Right forelimb (tissue), 1 donor: ENCODE data around the gene LIM2.

Experiments used
- DNase-seq: peaks from one replicate; pipeline ENCODE4 v3.0.0-alpha.2; 2018

Gene LIM2

DNA sequence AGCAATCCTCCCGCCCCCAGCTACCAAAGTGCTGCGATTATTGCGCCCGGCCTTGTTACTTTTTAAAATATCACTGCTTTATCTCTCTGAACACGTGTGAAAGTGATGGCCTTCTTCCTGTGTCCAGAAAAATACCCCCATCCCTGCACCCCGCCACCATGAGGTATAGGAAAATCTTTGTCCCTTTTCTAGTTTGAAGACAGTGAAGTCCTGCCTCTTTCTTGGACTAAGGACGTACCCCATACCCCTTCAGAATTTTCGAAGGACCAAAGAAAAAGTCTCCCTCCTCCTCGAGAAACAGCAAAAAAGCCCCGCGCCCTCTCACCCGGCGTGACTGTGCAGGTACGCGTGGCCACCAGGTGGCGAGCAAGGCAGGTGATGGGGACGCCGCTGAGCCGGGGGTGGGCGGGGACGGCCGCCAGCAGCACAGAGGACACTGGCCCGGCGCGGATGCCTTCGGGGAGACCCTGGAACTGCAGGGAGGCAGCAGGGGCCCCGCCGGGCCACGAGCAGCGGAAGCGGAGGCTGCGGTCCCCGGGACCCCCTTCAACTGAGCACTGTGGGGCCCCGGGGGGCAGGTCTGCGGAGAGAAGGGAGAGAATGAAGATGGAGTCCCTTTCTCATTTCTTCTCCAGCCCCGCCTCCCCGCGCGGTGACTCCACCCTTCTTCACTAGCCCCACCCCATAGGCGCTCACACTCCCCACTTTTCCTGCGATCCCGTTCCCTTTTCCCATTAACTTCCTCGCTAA is 49.0 kb downstream of the LIM2 start:
- DNase-seq: peak; percentile 90

DNA sequence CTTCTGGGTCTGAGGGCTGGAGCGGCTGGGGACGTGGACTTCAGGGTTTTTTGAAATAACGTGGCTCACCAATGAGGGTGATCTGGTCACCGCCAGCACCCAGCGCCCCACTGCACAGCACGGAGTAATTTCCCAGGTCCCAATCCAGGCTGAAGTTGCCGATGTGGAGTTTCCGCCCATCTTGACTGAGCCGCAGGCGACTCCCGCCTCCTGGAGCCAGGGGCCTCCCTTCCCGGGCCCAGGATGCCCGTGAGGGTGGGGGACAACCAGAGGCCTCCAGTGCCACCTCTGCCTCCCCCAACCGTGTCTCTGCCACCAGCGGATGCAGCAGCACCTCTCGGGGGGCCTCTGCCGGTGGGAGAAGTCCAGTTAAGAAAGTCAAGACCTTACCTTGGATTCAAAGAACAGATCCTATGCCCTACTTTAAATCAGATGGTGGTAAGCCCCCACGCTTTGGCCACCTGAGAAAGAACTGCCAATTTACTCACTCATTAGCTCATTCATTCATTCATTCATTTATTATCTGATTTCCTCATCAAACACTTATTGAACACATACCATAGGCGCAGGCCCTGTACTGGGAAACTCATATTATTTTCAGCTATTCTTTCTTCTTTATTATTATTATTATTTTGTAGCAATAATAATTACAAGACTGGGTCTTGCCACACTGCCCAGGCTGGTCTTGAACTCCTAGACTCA is 49.8 kb downstream of the LIM2 start:
- DNase-seq: no peak

DNA sequence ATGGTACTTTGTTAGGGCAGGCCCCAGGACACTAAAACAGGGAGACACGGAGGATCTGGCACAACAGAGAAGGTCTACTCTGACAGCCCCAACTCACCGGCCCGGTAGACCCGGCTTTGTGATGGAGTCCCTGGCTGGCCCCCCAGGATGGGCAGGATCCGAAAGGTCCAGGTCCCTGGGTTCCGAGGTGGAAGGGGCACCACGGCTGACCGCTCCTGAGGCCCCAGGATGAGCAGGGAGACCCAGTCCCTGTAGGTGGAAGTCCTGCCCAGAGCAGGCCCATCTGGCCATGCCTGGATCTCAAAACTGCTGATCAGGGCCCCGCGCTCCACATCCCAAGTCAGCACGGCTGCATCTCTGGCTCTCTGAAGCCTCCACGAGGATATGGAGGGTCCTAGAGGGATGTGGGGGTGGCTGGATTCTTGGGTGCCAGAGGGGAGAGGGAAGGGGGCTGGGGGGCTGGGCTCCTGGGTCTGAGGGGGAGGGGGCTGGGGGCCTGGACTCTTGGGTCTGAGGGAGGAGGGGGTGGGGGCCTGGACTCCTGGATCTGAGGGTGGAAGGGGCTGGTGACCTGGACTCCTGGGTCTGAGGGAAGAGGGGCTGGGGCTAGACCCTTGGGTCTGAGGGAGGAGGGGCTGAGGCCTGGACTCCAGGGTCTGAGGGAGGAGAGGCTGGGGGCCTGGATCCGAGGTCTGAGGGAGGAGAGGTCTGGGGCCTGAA is 50.5 kb downstream of the LIM2 start:
- DNase-seq: no peak

DNA sequence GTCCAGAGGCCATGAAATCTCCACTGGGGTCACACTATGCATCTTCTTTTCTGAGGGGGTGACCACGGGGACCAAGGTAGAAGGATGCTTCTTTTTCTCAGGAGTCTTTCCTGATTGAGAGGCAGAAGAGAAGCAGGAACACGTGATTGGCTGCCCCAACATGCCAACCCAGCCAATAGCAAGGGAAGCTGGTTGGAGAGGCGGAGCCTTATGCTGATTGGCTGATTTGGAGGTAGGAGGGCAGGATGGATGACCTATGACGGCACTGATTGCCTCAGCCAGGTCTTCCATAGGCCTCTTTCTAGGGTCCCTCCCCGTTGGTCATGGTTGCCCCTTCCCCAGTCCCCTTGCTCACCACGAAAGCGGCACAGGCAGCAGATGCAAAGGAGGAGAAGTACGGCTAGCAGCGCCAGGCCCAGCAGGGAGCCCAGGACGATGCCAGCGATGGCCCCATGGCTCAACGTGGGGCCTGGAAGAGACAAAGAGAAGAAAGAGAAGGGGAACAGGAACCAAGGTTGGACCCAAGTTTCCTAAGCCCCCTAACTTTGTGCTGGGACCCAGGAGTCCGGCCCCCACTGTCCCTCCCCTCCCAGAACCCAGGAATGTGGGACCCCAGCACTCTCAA is 53.8 kb downstream of the LIM2 start:
- no peak for DNase-seq

DNA sequence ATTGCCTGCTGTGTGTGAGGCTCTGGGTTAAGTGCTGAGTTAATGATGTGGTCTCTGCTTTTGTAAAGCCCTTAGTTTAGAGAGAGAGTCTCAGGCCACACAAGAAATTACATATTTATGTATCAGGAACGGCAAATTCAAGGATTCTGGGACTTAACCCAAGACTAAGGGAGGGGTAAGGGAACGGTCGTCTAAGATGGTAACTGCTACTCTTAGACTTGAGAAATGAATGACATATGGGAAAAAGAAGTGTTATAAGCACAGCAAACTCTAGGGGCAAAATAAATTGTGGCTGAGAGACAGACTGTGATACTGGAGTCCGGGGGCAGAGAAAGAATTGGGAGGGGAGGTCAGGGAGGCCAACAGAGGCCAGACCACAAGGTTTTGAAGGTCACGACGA is 56.1 kb downstream of the LIM2 start:
- DNase-seq: no peak

DNA sequence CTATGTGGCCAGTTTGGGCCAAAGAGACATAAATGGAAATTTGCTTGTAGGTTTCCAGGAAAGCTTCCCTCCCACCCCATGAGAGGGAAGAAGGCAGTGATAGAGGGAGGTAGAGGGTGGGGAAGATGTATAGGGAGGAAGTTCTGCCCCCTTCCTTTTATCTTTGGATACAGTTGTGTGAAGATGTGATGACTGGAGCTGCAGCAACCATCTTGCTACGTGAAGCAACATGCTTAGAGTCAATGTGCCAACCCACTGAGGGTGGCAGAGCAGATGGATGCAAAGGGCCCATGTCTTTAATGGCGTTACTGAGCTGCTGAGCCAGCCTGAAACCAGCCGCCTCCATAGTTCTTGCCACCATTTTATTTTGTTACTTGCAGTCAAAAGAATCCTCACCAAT is 56.6 kb downstream of the LIM2 start:
- no peak for DNase-seq

DNA sequence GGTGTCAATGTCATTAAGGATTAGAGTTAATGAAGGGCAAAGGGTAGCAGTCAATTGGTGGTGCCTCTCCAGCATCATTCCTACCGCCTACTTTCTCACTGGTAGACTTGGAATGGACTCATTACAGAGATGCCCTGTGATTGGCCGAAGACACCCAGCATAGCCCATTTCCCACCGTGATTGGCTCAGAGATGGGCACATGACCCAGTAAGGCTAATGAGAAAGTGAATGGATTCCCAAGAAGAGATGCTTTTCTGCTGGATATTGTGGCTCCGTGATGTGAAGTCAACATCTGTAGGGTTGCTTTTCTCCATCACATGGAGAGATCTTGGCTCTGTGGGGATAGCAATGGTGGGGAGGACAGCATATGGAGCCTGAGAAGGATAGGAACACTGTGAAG is 57.4 kb downstream of the LIM2 start:
- no peak for DNase-seq
